Dedifferentiated amniotic fluid mesenchymal stem cell (primary cell): ENCODE data around the gene SPDYE18.
"Not testable (repeated sequence)": the region's sequence is repeated elsewhere in the genome, so short reads cannot be mapped to it uniquely, and the experiment has no call there.

Source experiments
- DNase-seq: peaks from one replicate; pipeline ENCODE4 v3.0.0-alpha.2; 2016; ENCODE audit errors: extremely low spot score

SPDYE18 gene

DNA sequence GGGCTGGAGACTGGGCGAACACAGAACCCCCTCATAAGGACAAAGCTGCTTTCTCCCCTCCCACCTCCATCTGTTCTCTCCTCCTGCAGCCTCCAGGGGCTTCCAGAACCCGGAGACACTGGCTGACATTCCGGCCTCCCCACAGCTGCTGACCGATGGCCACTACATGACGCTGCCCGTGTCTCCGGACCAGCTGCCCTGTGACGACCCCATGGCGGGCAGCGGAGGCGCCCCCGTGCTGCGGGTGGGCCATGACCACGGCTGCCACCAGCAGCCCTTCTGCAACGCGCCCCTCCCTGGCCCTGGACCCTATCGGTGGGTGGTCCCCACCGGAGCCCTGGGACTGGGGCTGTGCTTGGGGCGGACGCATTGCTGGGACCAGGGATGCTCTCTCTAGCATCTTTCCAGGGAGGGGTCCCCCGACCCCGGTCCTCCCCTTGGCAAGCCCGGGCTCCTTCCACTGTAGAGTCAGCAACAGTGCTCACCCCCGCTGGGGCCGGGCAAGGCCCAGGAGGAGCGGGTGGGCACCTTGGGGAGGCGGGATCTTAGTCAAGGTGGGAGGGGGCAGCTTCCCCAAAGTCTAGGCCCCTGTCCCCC, 56.8 kb downstream of the SPDYE18 start:
- DNase-seq: not testable (repeated sequence)

- not testable (repeated sequence) for DNase-seq
These were observed 58.2 kb downstream of the SPDYE18 start for GRCh38 chr7:77004151-77004550.

- DNase-seq: not testable (repeated sequence)
These were observed 59.1 kb downstream of the SPDYE18 start for GRCh38 chr7:77003241-77003640.

DNA sequence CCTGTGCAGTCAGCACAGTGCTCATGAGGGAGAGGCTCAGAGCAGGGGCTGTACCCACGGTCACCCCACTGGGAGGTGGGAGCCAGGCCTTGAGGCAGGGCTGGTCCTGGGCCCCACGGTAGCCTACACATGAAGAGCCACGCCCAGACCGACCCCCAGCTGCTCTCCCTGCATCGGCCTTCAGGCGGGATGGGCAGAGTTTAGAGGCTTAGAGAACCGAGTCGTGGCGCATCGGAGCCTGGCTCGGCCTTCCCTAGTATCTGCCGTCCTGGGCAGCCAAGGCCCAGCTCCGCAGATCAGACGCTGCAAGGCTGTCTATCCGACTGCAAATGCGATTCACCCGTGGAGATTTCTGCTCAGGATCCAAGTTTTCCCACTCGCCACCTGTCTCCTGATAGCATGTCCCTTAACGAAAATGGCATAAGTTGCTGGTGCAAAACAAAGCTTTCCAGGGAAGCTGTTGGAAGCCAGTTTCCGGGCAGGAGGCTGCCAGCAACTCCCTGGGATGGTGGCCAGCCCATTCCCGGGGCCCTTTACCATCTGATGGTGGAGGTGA, 59.6 kb downstream of the SPDYE18 start:
- not testable (repeated sequence) for DNase-seq

DNA sequence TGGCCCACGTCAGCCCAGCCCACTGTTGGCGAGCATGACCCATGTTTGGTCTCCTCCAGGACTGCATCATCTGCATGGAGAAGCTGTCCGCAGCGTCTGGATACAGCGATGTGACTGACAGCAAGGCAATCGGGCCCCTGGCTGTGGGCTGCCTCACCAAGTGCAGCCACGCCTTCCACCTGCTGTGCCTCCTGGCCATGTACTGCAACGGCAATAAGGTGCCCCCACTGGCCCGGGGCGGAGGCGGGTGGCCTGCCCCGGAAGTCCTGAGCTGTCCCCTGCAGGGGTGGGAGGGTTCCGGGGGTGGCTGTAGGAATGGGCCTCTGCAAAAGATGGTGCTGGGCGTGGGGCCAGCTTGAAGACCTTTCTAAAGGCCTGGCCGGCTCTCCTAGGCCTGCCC, 60.3 kb downstream of the SPDYE18 start:
- not testable (repeated sequence) for DNase-seq
